ENCODE measurements around the gene HS3ST4.

DNA sequence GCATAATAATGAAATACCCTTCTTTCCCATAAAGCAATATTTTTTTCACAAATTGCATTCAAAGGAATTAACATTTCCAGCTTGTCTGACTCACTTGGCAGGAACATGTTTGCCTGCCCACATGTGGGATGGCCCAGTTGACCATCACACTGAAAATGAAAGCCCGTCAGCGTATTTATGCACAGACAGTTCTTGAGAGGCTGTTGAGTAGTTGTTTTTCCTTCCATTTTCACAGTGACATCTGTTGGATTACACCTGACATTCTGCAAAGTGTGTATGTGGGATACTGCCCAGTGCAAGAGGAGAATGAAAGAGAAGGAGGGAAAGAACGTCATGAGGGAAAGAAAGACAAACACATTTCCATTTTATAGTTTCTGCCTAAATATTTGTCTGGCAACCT, 29.7 kb downstream of the HS3ST4 start:
- TF ChIP-seq, protein P1, sequence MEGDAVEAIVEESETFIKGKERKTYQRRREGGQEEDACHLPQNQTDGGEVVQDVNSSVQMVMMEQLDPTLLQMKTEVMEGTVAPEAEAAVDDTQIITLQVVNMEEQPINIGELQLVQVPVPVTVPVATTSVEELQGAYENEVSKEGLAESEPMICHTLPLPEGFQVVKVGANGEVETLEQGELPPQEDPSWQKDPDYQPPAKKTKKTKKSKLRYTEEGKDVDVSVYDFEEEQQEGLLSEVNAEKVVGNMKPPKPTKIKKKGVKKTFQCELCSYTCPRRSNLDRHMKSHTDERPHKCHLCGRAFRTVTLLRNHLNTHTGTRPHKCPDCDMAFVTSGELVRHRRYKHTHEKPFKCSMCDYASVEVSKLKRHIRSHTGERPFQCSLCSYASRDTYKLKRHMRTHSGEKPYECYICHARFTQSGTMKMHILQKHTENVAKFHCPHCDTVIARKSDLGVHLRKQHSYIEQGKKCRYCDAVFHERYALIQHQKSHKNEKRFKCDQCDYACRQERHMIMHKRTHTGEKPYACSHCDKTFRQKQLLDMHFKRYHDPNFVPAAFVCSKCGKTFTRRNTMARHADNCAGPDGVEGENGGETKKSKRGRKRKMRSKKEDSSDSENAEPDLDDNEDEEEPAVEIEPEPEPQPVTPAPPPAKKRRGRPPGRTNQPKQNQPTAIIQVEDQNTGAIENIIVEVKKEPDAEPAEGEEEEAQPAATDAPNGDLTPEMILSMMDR (IDR thresholded peaks at IDR 0.05): no peak
- TF ChIP-seq POLR2A (IDR thresholded peaks at IDR 0.05) (no peak), POLR2AphosphoS5 (IDR thresholded peaks at IDR 0.05) (no peak)
